GM23338 (cell line): ENCODE data around the gene PROS1. TPM values are rescaled to one million over a fixed set of nuclear protein-coding genes. Genes with fewer than 3 reads are reported as not detected.
"Not testable (repeated sequence)": the region's sequence is repeated elsewhere in the genome, so short reads cannot be mapped to it uniquely, and the experiment has no call there.

Experiments
- ATAC-seq: fragments of 200-7000 bp; cut with Tn5 transposase; 3 replicates; pipeline ENCODE4 v1.9.1; 2020
- DNase-seq: peaks from one replicate; pipeline ENCODE4 v3.0.0-alpha.2; 2015; ENCODE audit warnings: low spot score
- H2AFZ ChIP-seq: fragments of 200-600 bp; sonication (generic); 2 replicates; pipeline ENCODE4 v1.8.0; 2016; ENCODE audit warnings: antibody characterized with exemption, mild to moderate bottlenecking, moderate library complexity
- H3F3A ChIP-seq: fragments of 200-600 bp; sonication (generic); replicated peaks from 2 replicates; pipeline ENCODE4 v1.8.0; 2017; ENCODE audit warnings: antibody characterized with exemption, mixed run types, low read depth
- H3K27ac ChIP-seq: fragments of 200-600 bp; sonication (generic); 2 replicates; pipeline ENCODE4 v1.6.1; 2016; ENCODE audit warnings: low read depth
- H3K27me3 ChIP-seq: fragments of 200-600 bp; sonication (generic); 2 replicates; pipeline ENCODE4 v1.8.0; 2016; ENCODE audit warnings: mild to moderate bottlenecking, mixed run types, moderate library complexity; ENCODE audit not compliant: insufficient read depth
- H3K36me3 ChIP-seq: fragments of 200-600 bp; sonication (generic); 2 replicates; pipeline ENCODE4 v1.8.0; 2016; ENCODE audit warnings: mild to moderate bottlenecking; ENCODE audit not compliant: insufficient read depth
- H3K4me1 ChIP-seq: fragments of 200-600 bp; sonication (generic); 2 replicates; pipeline ENCODE4 v1.8.0; 2016; ENCODE audit warnings: mild to moderate bottlenecking, moderate library complexity; ENCODE audit not compliant: insufficient read depth
- H3K4me2 ChIP-seq: fragments of 200-600 bp; sonication (generic); 2 replicates; pipeline ENCODE4 v1.7.1; 2017; ENCODE audit warnings: mixed run types
- H3K4me3 ChIP-seq: fragments of 200-600 bp; sonication (generic); 2 replicates; pipeline ENCODE4 v1.6.1; 2016; ENCODE audit warnings: mixed run types
- H3K79me2 ChIP-seq: fragments of 200-600 bp; sonication (generic); replicated peaks from 2 replicates; pipeline ENCODE4 v1.8.0; 2017; ENCODE audit warnings: mild to moderate bottlenecking; ENCODE audit not compliant: insufficient read depth
- H3K9me2 ChIP-seq: fragments of 200-600 bp; sonication (generic); 2 replicates; pipeline ENCODE4 v1.8.0; 2017; ENCODE audit not compliant: insufficient read depth
- H4K20me1 ChIP-seq: fragments of 200-600 bp; sonication (generic); replicated peaks from 2 replicates; pipeline ENCODE4 v1.8.0; 2017; ENCODE audit warnings: mild to moderate bottlenecking; ENCODE audit not compliant: insufficient read depth
- H3K27ac Mint-ChIP-seq: 2 replicates; pipeline ENCODE4 v1.8.0; 2020; ENCODE audit warnings: inconsistent platforms, mild to moderate bottlenecking, moderate library complexity, mixed read lengths
- H3K27me3 Mint-ChIP-seq: 3 replicates; pipeline ENCODE4 v1.8.0; 2022; ENCODE audit warnings: low read depth, mild to moderate bottlenecking, moderate library complexity, mixed read lengths, inconsistent platforms; ENCODE audit not compliant: insufficient read depth, poor library complexity
- H3K36me3 Mint-ChIP-seq: 3 replicates; pipeline ENCODE4 v1.8.0; 2021; ENCODE audit warnings: low read depth, mild to moderate bottlenecking, inconsistent platforms, moderate library complexity, mixed read lengths
- H3K4me1 Mint-ChIP-seq: 3 replicates; pipeline ENCODE4 v1.8.0; 2020; ENCODE audit warnings: mild to moderate bottlenecking, inconsistent platforms, mixed read lengths
- H3K4me3 Mint-ChIP-seq: 3 replicates; pipeline ENCODE4 v1.8.0; 2021; ENCODE audit warnings: moderate library complexity, mild to moderate bottlenecking, inconsistent platforms, mixed read lengths
- H3K9me3 Mint-ChIP-seq: 3 replicates; pipeline ENCODE4 v1.8.0; 2020; ENCODE audit warnings: moderate library complexity, mild to moderate bottlenecking, inconsistent platforms, mixed read lengths
- polyA plus RNA-seq: library from polyadenylated mRNA; unstranded; fragments of >200 nt; fragmentation: Nextera tagmentation; extraction: Ambion mirVana; gene quantifications from 2 replicates; pipeline ENCODE4 v1.2.1, GENCODE V29; 2016
- total RNA-seq: library from RNA; depleted of rRNA; stranded (reverse); fragments of >200 nt; shearing (Covaris generic); gene quantifications from 2 replicates; pipeline ENCODE4 v1.2.3, GENCODE V29; 2014
- TF ChIP-seq, protein P1 (sequence below): fragments of 250-450 bp; sonication (Bioruptor Pico); IDR thresholded peaks from 2 replicates; pipeline ENCODE4 v1.5.0; 2020; ENCODE audit warnings: mild to moderate bottlenecking, moderate library complexity

PROS1 gene
- total and polyA plus RNA-seq, 2 experiments from 2014 or later, result 1.8 to 4.1 TPM

DNA sequence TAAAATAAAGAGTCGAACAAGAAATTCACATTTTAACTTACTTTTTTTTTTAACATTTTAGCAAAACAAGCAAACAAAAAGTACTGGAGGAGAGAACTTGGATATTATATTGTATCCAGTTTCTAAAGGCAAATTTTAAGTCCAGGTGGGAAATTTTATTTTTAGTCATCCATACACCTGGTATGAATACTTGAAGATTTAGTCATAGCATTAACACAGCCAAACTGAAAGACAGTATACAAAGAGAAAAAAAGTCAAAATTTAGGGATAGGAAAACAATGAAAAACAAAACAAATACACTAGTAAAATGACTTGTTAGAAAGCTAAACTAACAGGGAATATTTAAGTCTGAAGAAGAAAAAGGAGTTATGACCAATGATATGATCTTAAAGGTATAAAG is 69.1 kb downstream of the PROS1 start (continued):
- TF ChIP-seq, protein P1, sequence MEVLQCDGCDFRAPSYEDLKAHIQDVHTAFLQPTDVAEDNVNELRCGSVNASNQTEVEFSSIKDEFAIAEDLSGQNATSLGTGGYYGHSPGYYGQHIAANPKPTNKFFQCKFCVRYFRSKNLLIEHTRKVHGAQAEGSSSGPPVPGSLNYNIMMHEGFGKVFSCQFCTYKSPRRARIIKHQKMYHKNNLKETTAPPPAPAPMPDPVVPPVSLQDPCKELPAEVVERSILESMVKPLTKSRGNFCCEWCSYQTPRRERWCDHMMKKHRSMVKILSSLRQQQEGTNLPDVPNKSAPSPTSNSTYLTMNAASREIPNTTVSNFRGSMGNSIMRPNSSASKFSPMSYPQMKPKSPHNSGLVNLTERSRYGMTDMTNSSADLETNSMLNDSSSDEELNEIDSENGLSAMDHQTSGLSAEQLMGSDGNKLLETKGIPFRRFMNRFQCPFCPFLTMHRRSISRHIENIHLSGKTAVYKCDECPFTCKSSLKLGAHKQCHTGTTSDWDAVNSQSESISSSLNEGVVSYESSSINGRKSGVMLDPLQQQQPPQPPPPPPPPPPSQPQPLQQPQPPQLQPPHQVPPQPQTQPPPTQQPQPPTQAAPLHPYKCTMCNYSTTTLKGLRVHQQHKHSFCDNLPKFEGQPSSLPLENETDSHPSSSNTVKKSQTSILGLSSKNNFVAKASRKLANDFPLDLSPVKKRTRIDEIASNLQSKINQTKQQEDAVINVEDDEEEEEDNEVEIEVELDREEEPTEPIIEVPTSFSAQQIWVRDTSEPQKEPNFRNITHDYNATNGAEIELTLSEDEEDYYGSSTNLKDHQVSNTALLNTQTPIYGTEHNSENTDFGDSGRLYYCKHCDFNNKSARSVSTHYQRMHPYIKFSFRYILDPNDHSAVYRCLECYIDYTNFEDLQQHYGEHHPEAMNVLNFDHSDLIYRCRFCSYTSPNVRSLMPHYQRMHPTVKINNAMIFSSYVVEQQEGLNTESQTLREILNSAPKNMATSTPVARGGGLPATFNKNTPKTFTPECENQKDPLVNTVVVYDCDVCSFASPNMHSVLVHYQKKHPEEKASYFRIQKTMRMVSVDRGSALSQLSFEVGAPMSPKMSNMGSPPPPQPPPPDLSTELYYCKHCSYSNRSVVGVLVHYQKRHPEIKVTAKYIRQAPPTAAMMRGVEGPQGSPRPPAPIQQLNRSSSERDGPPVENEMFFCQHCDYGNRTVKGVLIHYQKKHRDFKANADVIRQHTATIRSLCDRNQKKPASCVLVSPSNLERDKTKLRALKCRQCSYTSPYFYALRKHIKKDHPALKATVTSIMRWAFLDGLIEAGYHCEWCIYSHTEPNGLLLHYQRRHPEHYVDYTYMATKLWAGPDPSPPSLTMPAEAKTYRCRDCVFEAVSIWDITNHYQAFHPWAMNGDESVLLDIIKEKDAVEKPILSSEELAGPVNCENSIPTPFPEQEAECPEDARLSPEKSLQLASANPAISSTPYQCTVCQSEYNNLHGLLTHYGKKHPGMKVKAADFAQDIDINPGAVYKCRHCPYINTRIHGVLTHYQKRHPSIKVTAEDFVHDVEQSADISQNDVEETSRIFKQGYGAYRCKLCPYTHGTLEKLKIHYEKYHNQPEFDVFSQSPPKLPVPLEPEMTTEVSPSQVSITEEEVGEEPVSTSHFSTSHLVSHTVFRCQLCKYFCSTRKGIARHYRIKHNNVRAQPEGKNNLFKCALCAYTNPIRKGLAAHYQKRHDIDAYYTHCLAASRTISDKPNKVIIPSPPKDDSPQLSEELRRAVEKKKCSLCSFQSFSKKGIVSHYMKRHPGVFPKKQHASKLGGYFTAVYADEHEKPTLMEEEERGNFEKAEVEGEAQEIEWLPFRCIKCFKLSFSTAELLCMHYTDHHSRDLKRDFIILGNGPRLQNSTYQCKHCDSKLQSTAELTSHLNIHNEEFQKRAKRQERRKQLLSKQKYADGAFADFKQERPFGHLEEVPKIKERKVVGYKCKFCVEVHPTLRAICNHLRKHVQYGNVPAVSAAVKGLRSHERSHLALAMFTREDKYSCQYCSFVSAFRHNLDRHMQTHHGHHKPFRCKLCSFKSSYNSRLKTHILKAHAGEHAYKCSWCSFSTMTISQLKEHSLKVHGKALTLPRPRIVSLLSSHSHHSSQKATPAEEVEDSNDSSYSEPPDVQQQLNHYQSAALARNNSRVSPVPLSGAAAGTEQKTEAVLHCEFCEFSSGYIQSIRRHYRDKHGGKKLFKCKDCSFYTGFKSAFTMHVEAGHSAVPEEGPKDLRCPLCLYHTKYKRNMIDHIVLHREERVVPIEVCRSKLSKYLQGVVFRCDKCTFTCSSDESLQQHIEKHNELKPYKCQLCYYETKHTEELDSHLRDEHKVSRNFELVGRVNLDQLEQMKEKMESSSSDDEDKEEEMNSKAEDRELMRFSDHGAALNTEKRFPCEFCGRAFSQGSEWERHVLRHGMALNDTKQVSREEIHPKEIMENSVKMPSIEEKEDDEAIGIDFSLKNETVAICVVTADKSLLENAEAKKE (CRISPR knock-in tag), result no peak

DNA sequence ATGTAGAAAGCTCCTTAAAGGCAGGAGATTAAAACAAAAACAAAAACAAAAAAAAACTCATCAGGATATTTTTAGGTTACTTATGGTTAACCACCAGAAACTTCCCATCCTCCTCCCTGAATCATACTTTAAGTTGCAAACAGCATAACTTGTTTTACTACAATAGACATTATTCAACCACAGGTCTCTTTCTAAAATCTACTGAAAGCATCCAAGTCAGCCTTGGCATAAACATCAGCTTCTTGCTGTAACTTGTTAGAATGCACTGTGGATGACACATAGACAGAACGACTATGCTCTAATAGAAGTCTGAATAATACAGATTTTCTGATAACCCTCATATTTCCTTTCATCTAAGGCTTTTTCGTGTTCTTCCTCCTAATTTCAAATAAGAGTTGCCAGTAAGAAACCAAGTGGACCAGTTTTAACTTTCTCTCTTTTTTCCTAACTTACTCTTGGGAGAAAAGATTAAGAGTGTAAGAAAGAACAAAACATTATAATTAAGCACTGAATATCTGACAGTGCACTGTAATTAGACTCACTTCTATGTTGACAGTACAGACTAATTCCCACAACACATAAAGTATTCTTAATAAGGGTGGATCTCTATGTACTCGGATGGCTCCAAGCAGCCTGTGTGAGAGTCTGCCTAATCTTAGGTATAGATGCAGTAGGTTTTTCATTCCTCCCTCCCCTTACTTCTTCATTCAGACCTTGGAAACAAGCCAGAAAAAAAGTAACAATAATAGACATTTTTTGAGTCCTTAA is 95.3 kb downstream of the PROS1 start:
- DNase-seq, H3K27ac Mint-ChIP-seq, H3K27me3 Mint-ChIP-seq, H3K4me1 Mint-ChIP-seq, H2AFZ ChIP-seq, H3K4me3 Mint-ChIP-seq, H3K9me2 ChIP-seq, H3F3A ChIP-seq, H3K4me1 ChIP-seq, H4K20me1 ChIP-seq, H3K27ac ChIP-seq, ATAC-seq, H3K27me3 ChIP-seq, H3K36me3 ChIP-seq, H3K79me2 ChIP-seq: not testable (repeated sequence)
- peaks cover 20% of the 10 kb centered on the region; the same call in 2 of the 3 replicates for H3K36me3 Mint-ChIP-seq
- peak overlapping the region; percentile 22; the same call in 1 of the 2 replicates for H3K4me3 ChIP-seq
- H3K9me3 Mint-ChIP-seq, result peaks cover 86% of the 10 kb centered on the region
- peak overlapping the region; percentile 57 for H3K4me2 ChIP-seq

DNA sequence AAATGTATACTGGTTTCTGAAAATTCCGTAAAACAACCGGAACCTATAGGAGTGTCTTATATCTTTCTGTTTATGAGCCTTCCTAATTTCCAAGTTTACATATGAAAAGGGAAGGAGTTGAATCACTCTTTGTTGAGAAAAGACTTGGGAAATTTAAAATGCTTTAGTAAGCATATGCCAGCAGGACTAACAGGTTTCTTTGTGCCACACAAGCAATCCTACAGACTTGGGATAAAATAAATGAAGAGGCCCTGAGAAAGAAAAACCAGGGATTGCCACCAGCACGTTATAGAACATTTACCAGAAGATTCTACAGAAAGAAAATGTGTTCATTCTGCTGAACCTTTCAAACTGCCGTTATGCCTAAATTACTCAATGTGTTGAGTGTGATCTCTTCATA is 96.3 kb downstream of the PROS1 start:
- H3K4me3 ChIP-seq, result peak overlapping the region; percentile 22
- not testable (repeated sequence) for H3K9me2 ChIP-seq, H3K36me3 ChIP-seq, H3K4me1 ChIP-seq, H3K4me3 Mint-ChIP-seq, H3K27me3 Mint-ChIP-seq, H3F3A ChIP-seq, H3K4me1 Mint-ChIP-seq, H2AFZ ChIP-seq, H4K20me1 ChIP-seq, H3K27ac Mint-ChIP-seq, ATAC-seq, H3K27ac ChIP-seq, H3K79me2 ChIP-seq, H3K27me3 ChIP-seq
- Mint-ChIP-seq H3K36me3 (peaks cover 16% of the 10 kb centered on the region; the same call in 1 of the 3 replicates), H3K9me3 (peaks cover 85% of the 10 kb centered on the region)
- DNase-seq, result peak; percentile 1
- peak overlapping the region; percentile 57 for H3K4me2 ChIP-seq

DNA sequence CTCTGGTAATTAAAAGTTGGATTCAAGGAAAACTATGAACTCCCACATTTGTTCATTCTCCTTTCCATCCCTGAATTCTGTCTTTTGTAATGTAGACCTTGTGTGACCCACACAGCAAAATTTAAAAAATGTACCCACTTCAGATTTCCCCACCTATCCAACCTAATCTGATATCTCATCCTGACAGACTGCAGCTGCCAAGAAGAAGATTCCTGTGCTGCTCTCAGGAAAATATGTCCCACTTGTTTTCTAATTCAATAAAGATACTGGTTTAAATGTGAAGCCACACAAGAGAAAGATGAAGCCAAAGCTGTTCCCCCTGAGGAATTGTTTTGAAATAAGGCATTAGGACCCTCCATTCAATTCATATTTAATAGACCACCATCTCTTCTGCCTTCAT is 100.3 kb downstream of the PROS1 start:
- H3K27ac ChIP-seq, H3K27me3 Mint-ChIP-seq, DNase-seq, H3K27ac Mint-ChIP-seq, H2AFZ ChIP-seq, H4K20me1 ChIP-seq, H3K4me1 ChIP-seq, H3K4me2 ChIP-seq, H3F3A ChIP-seq, H3K79me2 ChIP-seq, H3K36me3 ChIP-seq, H3K4me1 Mint-ChIP-seq, H3K9me2 ChIP-seq, H3K27me3 ChIP-seq, ATAC-seq, H3K4me3 Mint-ChIP-seq, H3K4me3 ChIP-seq: not testable (repeated sequence)
- Mint-ChIP-seq H3K36me3 (peaks cover 22% of the 10 kb centered on the region; the same call in 2 of the 3 replicates), H3K9me3 (peaks cover 94% of the 10 kb centered on the region)
